ENCODE results near the gene NPR2. TPM values are rescaled to one million over a fixed set of nuclear protein-coding genes. Genes with fewer than 3 reads are reported as not detected.
A peak's percentile ranks its signal among the peaks of the same experiment; 100 is the strongest.

The NPR2 gene
- 10 to 100 TPM; 26.3 to 36.0 (median 32.4) TPM for total RNA-seq

- TF ChIP-seq CTCF (IDR thresholded peaks at IDR 0.05) (peak in 1 of 5 experiments; percentile 31), EP300 (IDR thresholded peaks at IDR 0.05) (no peak), POLR2A (IDR thresholded peaks at IDR 0.05) (peak in 1 of 2 donors; percentile 23)
- Histone ChIP-seq H3K27ac (peak within 1 kb of the TSS; percentile 52 to 91 (median 70)), H3K27me3 (no peaks in the 10 kb centered on the region), H3K36me3 (no peaks in the 10 kb centered on the region), H3K9me3 (no peaks in the 10 kb centered on the region), H3K4me1 (peaks cover 0 to 49% (median 26%) of the 10 kb centered on the region in 4 donors), H3K4me3 (peak within 1 kb of the TSS; percentile 41 to 69 (median 50))
- WGBS, 2 donors: 5 to 17% methylated on average over 19 to 40 of the region's 64 CpGs
- no peak for DNase-seq (ENCODE audit: low spot score in 2 of 2)
These were observed at the start of gene NPR2 for GRCh38 chr9:35791297-35791921. Gene NPR2, plus strand, starts transcription at chr9:35791591. Its CDS starts 818 bp downstream, at chr9:35792409.

GRCh38 chr9:35741740-35742139 is 49.7 kb upstream of the NPR2 start:
- DNase-seq (ENCODE audit: low spot score in 2 of 2): no peak
- no peak overlapping the region for H3K27ac ChIP-seq
- no peak for TF ChIP-seq POLR2A (IDR thresholded peaks at IDR 0.05)
- no peak for TF ChIP-seq CTCF (IDR thresholded peaks at IDR 0.05)
- no peak for TF ChIP-seq EP300 (IDR thresholded peaks at IDR 0.05)
- 82 to 92% methylated on average over 7 of the region's 7 CpGs for WGBS, 2 donors
- H3K4me1 ChIP-seq: peaks cover 0 to 15% (median 11%) of the 10 kb centered on the region in 4 donors
- no peak overlapping the region for H3K4me3 ChIP-seq
- H3K36me3 ChIP-seq: peaks cover 0 to 83% (median 33%) of the 10 kb centered on the region in 3 donors
- no peaks in the 10 kb centered on the region for H3K9me3 ChIP-seq
- H3K27me3 ChIP-seq: no peaks in the 10 kb centered on the region

GRCh38 chr9:35743452-35743851 is 47.9 kb upstream of the NPR2 start:
- WGBS, 2 donors: 63 to 66% methylated on average over 2 of the region's 2 CpGs
- no peak for TF ChIP-seq POLR2A (IDR thresholded peaks at IDR 0.05)
- H3K4me3 ChIP-seq: no peak overlapping the region
- H3K27ac ChIP-seq: no peak overlapping the region
- H3K36me3 ChIP-seq: peaks cover 0 to 66% (median 19%) of the 10 kb centered on the region in 3 donors
- H3K4me1 ChIP-seq: peaks cover 0 to 32% (median 27%) of the 10 kb centered on the region in 4 donors
- DNase-seq (ENCODE audit: low spot score in 2 of 2): no peak
- no peaks in the 10 kb centered on the region for H3K27me3 ChIP-seq
- no peaks in the 10 kb centered on the region for H3K9me3 ChIP-seq

- WGBS, 2 donors: 85 to 91% methylated on average over 8 of the region's 8 CpGs
- DNase-seq (ENCODE audit: low spot score in 2 of 2): no peak
- H3K27me3 ChIP-seq: no peaks in the 10 kb centered on the region
- H3K36me3 ChIP-seq: peaks cover 0 to 61% (median 16%) of the 10 kb centered on the region in 3 donors
- no peak overlapping the region for H3K4me3 ChIP-seq
- H3K4me1 ChIP-seq: peaks cover 0 to 32% (median 27%) of the 10 kb centered on the region in 4 donors
- H3K9me3 ChIP-seq: no peaks in the 10 kb centered on the region
- TF ChIP-seq POLR2A (IDR thresholded peaks at IDR 0.05): no peak
- TF ChIP-seq EP300 (IDR thresholded peaks at IDR 0.05): no peak
- TF ChIP-seq CTCF (IDR thresholded peaks at IDR 0.05): no peak
- no peak overlapping the region for H3K27ac ChIP-seq
These were observed 47.4 kb upstream of the NPR2 start for GRCh38 chr9:35743880-35744518.

GRCh38 chr9:35745569-35745968 is 45.8 kb upstream of the NPR2 start:
- Histone ChIP-seq H3K27me3 (no peaks in the 10 kb centered on the region), H3K9me3 (no peaks in the 10 kb centered on the region), H3K4me3 (no peak overlapping the region), H3K4me1 (peaks cover 0 to 42% (median 36%) of the 10 kb centered on the region in 4 donors), H3K27ac (no peak overlapping the region), H3K36me3 (peaks cover 0 to 46% (median 16%) of the 10 kb centered on the region in 3 donors)
- TF ChIP-seq POLR2A (IDR thresholded peaks at IDR 0.05) (no peak), CTCF (IDR thresholded peaks at IDR 0.05) (no peak), EP300 (IDR thresholded peaks at IDR 0.05) (no peak)
- DNase-seq (ENCODE audit: low spot score in 2 of 2): no peak
- WGBS, 2 donors: 48 to 62% methylated on average over 1 of the region's 1 CpG
